PC-3 (cell line): ENCODE measurements around the gene CAPRIN2. TPM values are rescaled to one million over a fixed set of nuclear protein-coding genes. Genes with fewer than 3 reads are reported as not detected.

ENCODE experiments used
- ATAC-seq: fragments of 200-7000 bp; cut with Tn5 transposase; 2 replicates; pipeline ENCODE4 v1.9.1; 2020; ENCODE audit warnings: mild to moderate bottlenecking, moderate library complexity
- BruUV-seq: library from RNA; stranded (reverse); fragments of 400-500 nt; replicated peaks from 2 replicates; lab custom pipeline; 2021; lab: Mats Ljungman, UMichigan
- CTCF ChIA-PET: fragments of 300-600 bp; sonication (Branson Sonifier 250); formaldehyde crosslinking; loops from one replicate; lab custom pipeline; 2022; ENCODE audit warnings: antibody characterized with exemption; lab: Charles Lee
- POLR2A ChIA-PET: fragments of 300-600 bp; sonication (Branson Sonifier 250); formaldehyde crosslinking; loops from one replicate; lab custom pipeline; 2022; ENCODE audit warnings: antibody characterized with exemption; ENCODE audit not compliant: unreplicated experiment; lab: Charles Lee
- DNase-seq: peaks from one replicate; pipeline ENCODE4 v3.0.0-alpha.2; 2015
- H2AFZ ChIP-seq: fragments of 300-600 bp; sonication (generic); 2 replicates; pipeline ENCODE4 v1.6.0; 2016; ENCODE audit warnings: antibody characterized with exemption, low read length
- H3F3A ChIP-seq: fragments of 300-600 bp; sonication (generic); one replicate; pipeline ENCODE4 v1.6.0; 2017; ENCODE audit warnings: antibody characterized with exemption, low read length, control low read depth, mild to moderate bottlenecking; ENCODE audit not compliant: unreplicated experiment
- H3K27ac ChIP-seq: fragments of 300-600 bp; sonication (generic); 2 replicates; pipeline ENCODE4 v1.5.1; 2016; ENCODE audit warnings: mild to moderate bottlenecking, low read length
- H3K27me3 ChIP-seq: fragments of 300-600 bp; sonication (generic); 2 replicates; pipeline ENCODE4 v1.6.1; 2016; ENCODE audit warnings: low read length, mixed read lengths
- H3K36me3 ChIP-seq: fragments of 300-600 bp; sonication (generic); 2 replicates; pipeline ENCODE4 v1.6.1; 2016; ENCODE audit warnings: low read depth, mixed run types, low read length, mixed read lengths
- H3K4me1 ChIP-seq: fragments of 300-600 bp; sonication (generic); 2 replicates; pipeline ENCODE4 v1.5.1; 2016; ENCODE audit warnings: low read length; ENCODE audit not compliant: insufficient read depth
- H3K4me2 ChIP-seq: fragments of 300-600 bp; sonication (generic); 2 replicates; pipeline ENCODE4 v1.6.0; 2016; ENCODE audit warnings: low read length
- H3K4me3 ChIP-seq: fragments of 300-600 bp; sonication (generic); 2 replicates; pipeline ENCODE4 v1.5.1; 2016; ENCODE audit warnings: mild to moderate bottlenecking, low read length, mixed read lengths
- H3K79me2 ChIP-seq: fragments of 300-600 bp; sonication (generic); 2 replicates; pipeline ENCODE4 v1.6.1; 2017; ENCODE audit warnings: low read length, mixed read lengths
- H3K9ac ChIP-seq: fragments of 300-600 bp; sonication (generic); 2 replicates; pipeline ENCODE4 v1.6.0; 2016; ENCODE audit warnings: mild to moderate bottlenecking, low read length
- H3K9me2 ChIP-seq: fragments of 300-600 bp; sonication (generic); replicated peaks from 2 replicates; pipeline ENCODE4 v1.6.1; 2016; ENCODE audit warnings: mixed run types, low read length, mixed read lengths
- H3K9me3 ChIP-seq: fragments of 300-600 bp; sonication (generic); 2 replicates; pipeline ENCODE4 v1.6.1; 2016; ENCODE audit warnings: low read length, mixed read lengths
- H4K20me1 ChIP-seq: fragments of 300-600 bp; sonication (generic); 2 replicates; pipeline ENCODE4 v1.6.1; 2016; ENCODE audit warnings: low read length, mixed read lengths
- CTCF ChIP-seq: fragments of 300-600 bp; sonication (generic); conservative IDR thresholded peaks from 2 replicates; pipeline ENCODE4 v1.5.1; 2017; ENCODE audit warnings: antibody characterized with exemption, low read depth, mild to moderate bottlenecking, low read length
- EZH2 ChIP-seq: fragments of 300-600 bp; sonication (generic); IDR thresholded peaks from one replicate; pipeline ENCODE4 v1.6.1; 2017; ENCODE audit warnings: antibody characterized with exemption, mild to moderate bottlenecking, low read length; ENCODE audit not compliant: unreplicated experiment
- EZH2phosphoT487 ChIP-seq: fragments of 300-600 bp; sonication (generic); IDR thresholded peaks from 2 replicates; pipeline ENCODE4 v1.6.1; 2018; ENCODE audit warnings: mild to moderate bottlenecking, antibody characterized with exemption, low read length, borderline replicate concordance
- intact Hi-C: fragments of 100-400 bp; cut with micrococcal nuclease; formaldehyde crosslinking; loops from 2 replicates; pipeline ENCODE4 v1.9.0; 2023
- total RNA-seq: library from RNA; depleted of rRNA; stranded (reverse); fragments of >200 nt; gene quantifications from 2 replicates; pipeline ENCODE4 v1.2.3, GENCODE V29; 2014

The CAPRIN2 gene
- total RNA-seq, 1 experiment from 2014 or later, result 23.1 TPM

- Histone ChIP-seq H3F3A (no peaks in the 10 kb centered on the region), H3K36me3 (peaks cover 25% of the 10 kb centered on the region), H3K9me2 (no peaks in the 10 kb centered on the region), H2AFZ (no peak overlapping the region), H3K27me3 (no peaks in the 10 kb centered on the region), H3K27ac (no peak overlapping the region), H3K4me2 (no peak overlapping the region), H3K4me1 (peaks cover 12% of the 10 kb centered on the region), H3K9me3 (no peaks in the 10 kb centered on the region), H4K20me1 (peaks cover 3% of the 10 kb centered on the region), H3K79me2 (peaks cover 92% of the 10 kb centered on the region), H3K4me3 (no peak overlapping the region), H3K9ac (no peak overlapping the region)
- no peak for DNase-seq
- ATAC-seq, result no peak
- POLR2A ChIA-PET, result no interaction called here
- TF ChIP-seq EZH2 (no peak), EZH2phosphoT487 (no peak), CTCF (no peak)
- intact Hi-C loops, result no loop called here
- BruUV-seq, result no TSS peak
- CTCF ChIA-PET, result no interaction called here
Measured at GRCh38 chr12:30746190-30746589, 8.6 kb downstream of the CAPRIN2 start.

- Histone ChIP-seq H4K20me1 (peaks cover 5% of the 10 kb centered on the region), H3K4me1 (peaks cover 2% of the 10 kb centered on the region; the same call in 1 of the 2 replicates), H3K9ac (no peak overlapping the region), H3K4me3 (no peak overlapping the region), H3K9me2 (no peaks in the 10 kb centered on the region), H3K79me2 (peaks cover 76% of the 10 kb centered on the region), H3K36me3 (peaks cover 27% of the 10 kb centered on the region), H3K27me3 (no peaks in the 10 kb centered on the region), H3K4me2 (no peak overlapping the region), H2AFZ (no peak overlapping the region), H3K27ac (no peak overlapping the region), H3F3A (no peaks in the 10 kb centered on the region), H3K9me3 (no peaks in the 10 kb centered on the region)
- ATAC-seq (no peak), DNase-seq (no peak)
- TF ChIP-seq EZH2, result no peak
- no peak for TF ChIP-seq EZH2phosphoT487
- TF ChIP-seq CTCF, result no peak
- intact Hi-C loops, result no loop called here
- CTCF ChIA-PET, result no interaction called here
- no TSS peak for BruUV-seq
- POLR2A ChIA-PET, result no interaction called here
Measured at GRCh38 chr12:30744321-30744720, 10.4 kb downstream of the CAPRIN2 start.

- no peaks in the 10 kb centered on the region for H3K9me3 ChIP-seq
- DNase-seq (no peak), ATAC-seq (no peak)
- peaks cover 33% of the 10 kb centered on the region for H3K36me3 ChIP-seq
- H3K27me3 ChIP-seq, result no peaks in the 10 kb centered on the region
- no peak overlapping the region for H3K4me2 ChIP-seq
- H3K27ac ChIP-seq, result no peak overlapping the region
- intact Hi-C loops, result no loop called here
- H3F3A ChIP-seq, result no peaks in the 10 kb centered on the region
- H3K9me2 ChIP-seq, result no peaks in the 10 kb centered on the region
- H4K20me1 ChIP-seq, result peaks cover 5% of the 10 kb centered on the region; the same call in 1 of the 2 replicates
- ChIA-PET POLR2A (no interaction called here), CTCF (no interaction called here)
- H2AFZ ChIP-seq, result no peak overlapping the region
- no peak for TF ChIP-seq EZH2phosphoT487
- no peak for TF ChIP-seq EZH2
- TF ChIP-seq CTCF, result no peak
- H3K79me2 ChIP-seq, result peaks cover 48% of the 10 kb centered on the region
- no peak overlapping the region for H3K4me3 ChIP-seq
- BruUV-seq, result no TSS peak
- H3K4me1 ChIP-seq, result no peaks in the 10 kb centered on the region
- H3K9ac ChIP-seq, result no peak overlapping the region
Measured at GRCh38 chr12:30740274-30740673, 14.5 kb downstream of the CAPRIN2 start.
